CD4-positive, alpha-beta T cell treated with Interleukin-4 for 4 hours (primary cell): ENCODE data around the gene CLEC16A.
"Not testable (repeated sequence)": the region's sequence is repeated elsewhere in the genome, so short reads cannot be mapped to it uniquely, and the experiment has no call there.

Experiments used
- DNase-seq: peaks from one replicate; pipeline ENCODE4 v3.0.0-alpha.2; 2020

The CLEC16A gene

DNA sequence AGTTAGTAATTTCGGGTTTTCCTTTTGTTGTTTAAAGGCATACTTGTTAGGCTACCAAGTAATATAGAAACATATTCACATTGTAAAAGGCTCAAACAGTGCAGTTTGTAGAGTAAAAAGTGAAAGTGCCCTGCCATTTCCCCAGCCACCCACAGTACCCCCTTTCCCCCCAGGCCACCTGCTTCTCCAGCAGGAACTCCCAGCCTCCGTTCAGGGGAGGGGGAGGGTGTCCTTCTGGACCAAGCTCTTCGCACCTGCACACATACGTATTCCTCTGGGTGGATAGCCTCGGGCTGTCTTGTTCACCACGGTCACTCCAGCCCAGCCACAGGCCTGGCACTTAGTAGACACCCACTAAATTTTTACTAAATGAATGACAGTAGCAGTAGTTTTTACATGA, 144.5 kb downstream of the CLEC16A start:
- no peak for DNase-seq

- DNase-seq = no peak
Observed at GRCh38 chr16:11089504-11090124, 145.2 kb downstream of the CLEC16A start.

GRCh38 chr16:11090232-11090631, 145.9 kb downstream of the CLEC16A start:
- no peak for DNase-seq

DNA sequence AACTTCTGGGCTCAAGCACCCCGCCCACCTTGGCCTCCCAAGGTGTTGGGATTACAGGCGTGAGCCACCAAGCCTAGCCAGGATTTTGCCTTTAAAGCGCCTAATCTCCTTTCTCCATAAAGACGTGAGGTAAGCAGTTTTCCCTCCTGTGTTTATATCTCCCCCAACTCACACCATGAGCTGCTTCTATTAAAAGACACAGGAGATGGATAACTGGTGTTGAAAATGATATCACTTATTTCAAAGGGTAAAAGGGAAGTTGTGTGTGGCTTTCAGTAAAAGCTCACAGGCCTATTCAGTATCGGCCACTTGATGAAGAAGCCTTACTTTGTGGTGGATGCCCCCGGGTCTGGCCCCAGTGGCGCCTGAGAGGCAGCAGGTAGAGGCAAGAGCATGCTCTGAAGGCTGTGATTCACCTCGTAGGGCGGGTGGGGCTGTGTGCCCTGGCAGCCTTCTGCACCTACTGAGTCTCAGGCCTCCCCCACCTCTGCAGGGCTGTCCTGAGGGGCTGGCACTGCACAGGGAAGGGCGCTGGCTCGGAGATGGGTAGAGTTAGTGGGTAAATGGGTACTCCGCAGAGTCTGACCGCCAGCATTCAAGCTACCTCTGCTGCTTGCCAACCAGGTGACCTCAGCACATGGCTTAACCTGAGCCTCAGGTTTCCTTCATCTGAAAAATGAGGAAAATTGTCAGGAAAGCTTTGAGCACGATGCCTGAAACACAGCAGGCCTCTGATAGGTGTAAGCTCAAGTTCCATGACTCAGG, 146.8 kb downstream of the CLEC16A start:
- DNase-seq = no peak

GRCh38 chr16:11092788-11093571, 148.6 kb downstream of the CLEC16A start:
- no peak for DNase-seq

DNA sequence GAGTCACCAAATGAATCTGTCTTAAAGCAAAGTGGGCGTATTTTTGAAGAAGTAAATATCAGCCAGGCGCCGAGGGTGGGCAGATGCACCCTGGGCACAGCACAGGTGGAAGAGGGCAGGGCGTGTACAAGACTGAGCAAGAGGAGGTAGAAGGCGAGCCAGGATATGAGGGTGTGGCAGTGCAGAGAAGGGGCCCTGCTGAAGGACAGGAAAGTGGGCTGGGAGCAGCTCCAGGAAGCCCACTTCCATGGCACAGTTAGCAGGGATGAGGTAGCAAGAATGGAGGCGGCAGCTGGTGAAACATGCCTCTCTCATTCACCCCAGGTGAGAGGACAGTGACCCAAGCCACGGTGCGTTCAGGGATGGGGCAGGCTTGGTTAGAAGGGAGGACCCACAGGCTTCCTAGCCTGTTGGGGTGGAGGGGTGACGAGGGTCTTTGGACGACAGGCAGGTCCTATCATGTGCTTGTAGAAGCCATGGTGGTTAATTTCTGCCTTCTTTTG, 149.3 kb downstream of the CLEC16A start:
- DNase-seq = no peak

DNA sequence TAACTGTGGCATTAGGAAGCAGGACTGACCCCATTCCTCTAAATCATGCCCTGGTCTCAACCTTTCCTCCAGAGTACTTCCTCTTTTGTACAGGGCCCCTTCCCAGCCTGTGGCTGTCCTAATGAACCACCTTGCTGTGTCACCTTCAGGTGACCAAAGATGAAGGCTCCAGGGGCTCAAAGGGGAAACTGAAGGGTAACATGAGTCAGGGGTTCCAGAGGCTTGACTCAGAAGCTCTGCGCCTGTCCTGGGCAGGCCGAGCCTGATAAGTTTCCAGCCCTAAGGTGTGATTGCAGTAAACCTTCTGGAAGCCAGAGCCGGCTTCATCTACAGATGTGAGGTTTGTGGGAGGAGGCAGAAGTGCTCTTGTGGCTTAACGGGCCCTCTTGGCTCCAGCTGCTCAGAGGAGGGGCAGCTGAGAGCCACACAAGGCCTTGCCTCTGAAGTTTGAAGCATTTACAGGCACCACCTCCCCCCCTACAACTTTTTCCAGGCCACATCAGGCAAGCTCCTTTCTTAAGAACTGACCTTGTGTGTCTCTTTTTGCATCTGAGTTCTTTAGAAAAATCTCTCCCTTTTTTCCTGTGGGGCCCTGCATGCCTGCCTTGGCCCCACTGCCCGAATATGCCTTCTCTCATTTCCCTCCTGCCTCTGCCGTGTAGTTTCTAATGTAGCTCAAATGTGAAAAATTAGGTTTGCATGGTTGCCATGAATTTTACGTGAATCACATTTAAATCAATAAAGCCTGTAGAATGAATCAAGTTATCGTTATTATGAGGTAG, 149.9 kb downstream of the CLEC16A start:
- DNase-seq = peak; percentile 39

DNA sequence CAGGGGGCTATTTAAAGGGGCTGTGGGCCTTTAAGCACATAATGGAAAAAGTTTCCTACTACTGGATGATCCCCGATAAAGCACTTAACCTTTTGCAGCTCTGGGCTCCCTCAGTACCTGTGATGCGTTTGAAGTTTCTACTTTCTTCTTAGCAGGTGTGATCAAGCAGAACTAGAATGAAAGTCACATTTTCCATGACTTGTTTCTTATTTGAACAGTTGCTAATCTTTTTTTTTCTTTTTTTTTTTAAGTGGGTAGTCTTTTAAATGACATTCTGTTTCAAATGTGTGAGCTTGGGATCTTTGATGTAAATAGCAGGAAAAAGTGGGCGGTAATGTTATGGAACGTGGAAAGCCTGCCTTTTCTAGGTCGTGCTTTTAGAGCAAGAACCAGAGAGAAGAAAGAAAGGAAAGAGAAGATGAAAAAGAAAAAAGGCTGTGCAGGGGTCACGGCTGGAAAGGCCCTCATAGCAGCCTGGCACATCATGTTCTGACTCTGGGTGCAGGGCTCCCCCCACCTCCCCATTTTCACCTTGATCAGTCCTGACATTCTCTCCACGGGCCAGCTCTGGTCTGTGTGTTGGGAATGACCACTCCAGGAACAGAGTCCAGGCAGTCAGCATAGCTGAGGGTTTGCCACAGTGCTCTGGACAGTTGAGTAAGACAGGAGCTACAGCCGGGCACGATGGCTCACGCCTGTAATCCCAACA, 150.6 kb downstream of the CLEC16A start:
- peak; percentile 37 for DNase-seq

DNA sequence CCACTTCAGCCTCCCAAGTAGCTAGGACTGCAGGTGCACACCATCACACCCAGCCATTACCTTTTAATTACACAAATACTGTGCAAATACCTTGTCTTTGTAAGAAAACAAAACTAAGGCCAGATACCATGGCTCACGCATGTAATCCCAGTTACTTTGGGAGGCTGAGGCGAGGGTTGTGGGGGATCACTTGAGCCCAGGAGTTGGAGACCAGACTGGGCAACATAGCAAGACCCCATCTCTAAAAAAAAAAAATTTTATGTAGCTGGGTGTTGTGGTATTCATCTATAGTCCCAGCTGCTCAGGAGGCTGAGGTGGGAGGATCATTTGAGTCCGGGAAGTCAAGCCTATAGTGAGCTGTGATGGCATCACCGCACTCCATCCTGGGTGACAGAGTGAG, 151.6 kb downstream of the CLEC16A start:
- no peak for DNase-seq

DNA sequence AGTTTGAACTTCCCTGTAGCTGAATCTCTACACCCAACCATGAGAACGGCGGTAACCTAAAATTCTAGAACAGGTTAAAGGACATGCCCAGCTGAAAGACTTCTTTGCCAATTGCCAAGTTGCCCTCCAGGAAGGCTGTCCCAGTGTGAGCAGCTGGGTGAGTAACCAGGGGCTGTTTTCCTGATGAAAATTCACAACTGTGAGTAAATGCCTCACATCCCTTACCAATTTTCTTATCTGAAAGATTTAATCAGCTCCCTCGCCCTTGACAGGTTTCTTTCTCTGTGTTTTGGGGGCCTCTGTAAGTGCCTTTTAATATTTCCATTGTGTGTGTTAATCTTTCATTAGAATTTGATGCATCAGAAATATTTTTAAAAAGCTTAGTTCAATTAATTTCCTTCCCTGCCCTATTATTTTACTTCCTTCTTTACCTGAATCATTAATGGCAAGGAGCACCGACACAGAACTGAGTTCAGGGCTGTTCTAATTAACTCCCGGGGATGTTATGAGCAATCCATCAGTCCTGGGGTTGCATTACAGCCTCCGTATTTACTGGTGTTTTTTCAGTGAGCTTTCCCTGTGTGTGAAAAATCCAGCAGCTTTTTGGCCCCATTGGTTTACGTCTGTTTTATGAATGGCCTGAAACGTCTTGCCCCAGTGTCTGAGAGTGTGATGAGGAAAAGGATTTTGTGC, 152.9 kb downstream of the CLEC16A start:
- DNase-seq = no peak

DNA sequence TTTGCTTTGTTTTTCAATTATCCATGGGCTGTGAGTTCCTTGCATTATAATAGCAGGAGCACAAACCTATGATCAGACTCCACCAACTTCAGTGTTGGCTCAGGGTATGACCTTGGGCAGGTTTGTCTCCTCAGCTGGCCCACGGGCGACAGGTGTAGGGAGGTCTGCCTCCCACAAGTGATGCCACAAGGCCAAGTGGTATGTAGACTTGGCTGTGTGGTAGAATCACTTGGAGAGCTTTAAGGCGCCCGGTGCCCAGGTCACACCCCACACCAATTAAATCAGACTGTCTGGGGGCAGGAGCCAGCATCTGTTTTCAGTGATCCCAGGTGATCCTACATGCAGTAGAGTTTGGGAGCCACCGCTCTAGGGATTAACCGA, 153.4 kb downstream of the CLEC16A start:
- DNase-seq = no peak

- no peak for DNase-seq
Observed at GRCh38 chr16:11098601-11099390, 154.4 kb downstream of the CLEC16A start.

DNA sequence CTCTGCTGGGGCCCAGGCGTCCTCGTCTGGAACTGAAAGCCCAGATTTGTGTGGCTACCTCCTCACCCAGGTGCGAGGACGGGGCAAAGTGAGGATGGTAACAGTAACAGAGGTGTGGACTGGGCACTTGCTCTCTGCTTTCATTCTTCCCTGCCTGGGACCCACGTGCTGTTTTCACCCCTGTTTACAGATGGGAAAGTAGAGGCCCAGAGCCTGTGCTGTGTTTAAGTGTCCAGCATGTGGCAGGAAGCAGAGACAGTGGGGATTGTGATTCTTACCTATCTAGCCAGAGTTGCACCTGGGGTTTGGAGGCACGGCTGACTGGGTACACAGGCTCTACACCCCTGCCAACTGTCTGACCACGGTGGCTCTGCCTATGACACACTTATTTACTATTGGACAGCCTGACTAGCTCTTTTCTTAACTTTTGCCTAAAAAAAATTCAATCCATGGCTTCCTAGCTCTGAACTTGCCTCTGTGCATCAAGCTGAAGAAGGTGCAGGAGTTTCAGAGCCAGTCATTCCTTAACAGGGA, 155.4 kb downstream of the CLEC16A start:
- DNase-seq = no peak

- no peak for DNase-seq
Observed at GRCh38 chr16:11100239-11100750, 155.9 kb downstream of the CLEC16A start.

- DNase-seq = no peak
Observed at GRCh38 chr16:11101283-11101682, 156.9 kb downstream of the CLEC16A start.

GRCh38 chr16:11101695-11102522, 157.5 kb downstream of the CLEC16A start:
- DNase-seq = no peak

- DNase-seq = no peak
Observed at GRCh38 chr16:11102523-11102898, 158.1 kb downstream of the CLEC16A start.

DNA sequence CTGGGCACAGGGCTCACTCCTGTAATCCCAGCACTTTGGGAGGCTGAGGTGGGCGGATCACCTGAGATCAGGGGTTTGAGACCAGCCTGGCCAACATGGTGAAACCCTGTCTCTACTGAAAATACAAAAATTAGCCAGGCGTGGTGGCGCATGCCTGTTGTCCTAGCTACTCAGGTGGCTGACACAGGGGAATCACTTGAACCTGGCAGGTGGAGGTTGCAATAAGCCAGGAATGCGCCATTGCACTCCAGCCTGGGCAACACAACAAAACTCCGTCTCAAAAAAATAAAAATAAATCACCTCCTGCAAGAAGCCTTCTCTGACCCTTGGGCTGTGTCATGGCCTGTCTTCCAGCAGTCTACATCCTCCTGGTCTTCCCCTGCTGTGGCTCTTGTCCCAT, 158.9 kb downstream of the CLEC16A start:
- not testable (repeated sequence) for DNase-seq
